GM12864 (cell line): ENCODE results near the gene TMEM260.

Experiments
- DNase-seq: peaks from one replicate; pipeline ENCODE4 v3.0.0-alpha.2; 2011; ENCODE audit warnings: low read depth
- H3K4me3 ChIP-seq: 2 replicates; pipeline ENCODE4 v1.5.1; 2011; ENCODE audit warnings: mild to moderate bottlenecking, low read depth, low read length, control low read depth
- TF ChIP-seq, protein P1 (sequence below): IDR thresholded peaks from 2 replicates; pipeline ENCODE4 v1.5.1; 2011; ENCODE audit warnings: low read depth, mild to moderate bottlenecking, moderate library complexity, low read length, control low read depth, inconsistent platforms; ENCODE audit errors: missing control alignments

Gene TMEM260

DNA sequence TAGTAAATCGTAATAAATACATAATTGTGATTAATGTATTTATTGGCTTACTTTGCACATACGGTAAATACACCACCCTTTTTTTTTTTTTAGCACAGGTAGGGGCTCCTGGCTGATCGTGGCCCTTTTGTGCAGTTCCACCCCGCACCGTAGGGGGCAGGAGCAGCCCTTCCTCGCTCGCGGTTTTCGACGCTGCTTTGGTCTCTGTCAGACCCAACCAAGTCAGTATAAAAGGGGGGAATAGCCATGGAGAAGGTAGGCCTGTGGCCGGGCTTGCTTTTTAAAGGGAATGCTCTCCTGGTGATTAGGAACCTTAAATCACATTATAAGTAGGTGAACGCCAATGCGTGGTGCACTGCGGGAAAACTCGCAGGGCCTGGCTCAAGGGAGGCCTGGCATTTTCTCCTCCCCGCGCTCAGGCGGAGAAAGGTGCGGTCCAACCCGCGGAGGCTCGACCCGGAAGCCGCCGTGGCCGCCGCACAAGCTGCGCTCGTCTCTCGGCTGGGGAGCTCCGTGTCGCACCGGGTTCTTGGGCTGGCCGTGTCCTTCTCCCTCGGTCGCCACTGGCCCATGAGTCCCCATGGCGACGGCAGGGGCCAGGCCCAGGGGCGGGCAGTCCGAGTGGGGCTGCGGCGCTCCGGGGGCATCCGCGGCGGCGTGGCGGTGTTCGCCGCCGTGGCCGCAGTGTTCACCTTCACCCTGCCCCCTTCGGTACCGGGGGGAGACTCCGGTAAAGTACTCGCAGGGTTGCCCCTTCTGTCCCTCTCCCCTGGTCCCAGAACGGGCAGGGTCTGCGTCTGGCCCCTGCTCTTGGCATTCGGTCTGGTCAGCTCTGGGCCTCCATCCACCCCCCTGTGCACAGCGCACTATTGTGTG is at the start of gene TMEM260:
Gene TMEM260 (plus strand): TSS at position 454 of the 876 bp plus-strand sequence. CDS start 117 bp downstream, at position 571.
- DNase-seq: peak; percentile 79
- H3K4me3 ChIP-seq: peak within 1 kb of the TSS; percentile 90
- TF ChIP-seq, protein P1, sequence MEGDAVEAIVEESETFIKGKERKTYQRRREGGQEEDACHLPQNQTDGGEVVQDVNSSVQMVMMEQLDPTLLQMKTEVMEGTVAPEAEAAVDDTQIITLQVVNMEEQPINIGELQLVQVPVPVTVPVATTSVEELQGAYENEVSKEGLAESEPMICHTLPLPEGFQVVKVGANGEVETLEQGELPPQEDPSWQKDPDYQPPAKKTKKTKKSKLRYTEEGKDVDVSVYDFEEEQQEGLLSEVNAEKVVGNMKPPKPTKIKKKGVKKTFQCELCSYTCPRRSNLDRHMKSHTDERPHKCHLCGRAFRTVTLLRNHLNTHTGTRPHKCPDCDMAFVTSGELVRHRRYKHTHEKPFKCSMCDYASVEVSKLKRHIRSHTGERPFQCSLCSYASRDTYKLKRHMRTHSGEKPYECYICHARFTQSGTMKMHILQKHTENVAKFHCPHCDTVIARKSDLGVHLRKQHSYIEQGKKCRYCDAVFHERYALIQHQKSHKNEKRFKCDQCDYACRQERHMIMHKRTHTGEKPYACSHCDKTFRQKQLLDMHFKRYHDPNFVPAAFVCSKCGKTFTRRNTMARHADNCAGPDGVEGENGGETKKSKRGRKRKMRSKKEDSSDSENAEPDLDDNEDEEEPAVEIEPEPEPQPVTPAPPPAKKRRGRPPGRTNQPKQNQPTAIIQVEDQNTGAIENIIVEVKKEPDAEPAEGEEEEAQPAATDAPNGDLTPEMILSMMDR: peak; percentile 80

DNA sequence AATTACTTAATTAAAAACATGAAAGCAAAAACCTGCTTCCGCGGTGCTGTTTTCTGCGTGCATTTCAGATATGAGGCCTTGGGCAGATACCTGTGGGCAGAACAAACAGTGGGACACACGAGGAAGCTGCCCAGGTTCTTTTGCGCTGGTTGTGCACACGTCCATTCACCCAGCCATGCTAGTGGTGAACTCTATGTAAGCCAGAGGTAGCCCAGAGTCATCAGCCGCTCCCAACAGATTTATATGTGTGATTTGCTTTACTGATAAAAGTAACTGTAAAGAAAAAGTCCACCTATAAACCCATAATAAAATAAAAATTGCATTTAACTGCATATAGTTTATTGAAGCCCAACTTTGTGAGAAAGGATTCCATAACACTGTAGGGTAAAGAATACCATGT is 47.1 kb upstream of the TMEM260 start:
- DNase-seq: no peak
- H3K4me3 ChIP-seq: no peak overlapping the region

DNA sequence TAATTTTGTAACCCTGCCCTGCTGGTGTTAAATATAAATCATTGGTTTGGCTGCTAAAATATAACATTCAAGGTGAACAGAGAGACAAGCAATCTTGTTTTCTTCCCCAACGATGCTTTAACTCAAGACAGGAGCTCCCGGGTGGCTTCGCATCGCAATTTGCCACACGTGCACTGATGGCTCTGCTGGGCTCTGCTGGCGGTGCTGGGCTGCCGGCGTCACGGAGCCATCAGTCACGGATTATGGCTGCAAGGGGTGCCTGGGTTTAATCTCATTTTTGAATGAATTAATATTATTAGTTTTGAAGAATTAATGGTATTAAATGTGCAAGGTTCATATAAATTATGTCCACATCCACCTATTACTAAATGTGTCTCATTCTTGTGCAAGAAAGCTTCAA is 44.9 kb upstream of the TMEM260 start:
- H3K4me3 ChIP-seq: no peak overlapping the region
- DNase-seq: no peak
- TF ChIP-seq, protein P1: no peak

More for the DNA sequence above, 47.1 kb upstream of the TMEM260 start:
- TF ChIP-seq, protein P1: no peak

DNA sequence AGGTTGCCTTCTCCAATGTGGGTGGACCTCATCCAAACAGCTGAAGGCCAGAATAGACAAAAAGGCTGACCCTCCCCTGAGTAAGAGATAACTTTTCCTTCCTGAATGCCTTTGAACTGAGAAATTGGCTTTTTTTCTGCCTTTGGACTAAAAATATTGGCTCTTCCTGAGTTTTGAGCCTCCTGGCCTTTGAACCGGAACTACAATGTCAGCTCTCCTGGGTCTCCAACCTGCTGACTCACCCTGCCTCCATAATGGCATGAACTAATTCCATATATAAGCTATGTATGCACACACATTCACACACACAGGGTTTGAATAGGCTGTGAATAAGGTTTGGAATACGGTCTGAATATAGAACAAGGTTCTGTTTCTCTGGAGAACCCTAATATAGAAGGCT is 39.7 kb upstream of the TMEM260 start:
- no peak overlapping the region for H3K4me3 ChIP-seq
- no peak for DNase-seq
- TF ChIP-seq, protein P1: no peak

DNA sequence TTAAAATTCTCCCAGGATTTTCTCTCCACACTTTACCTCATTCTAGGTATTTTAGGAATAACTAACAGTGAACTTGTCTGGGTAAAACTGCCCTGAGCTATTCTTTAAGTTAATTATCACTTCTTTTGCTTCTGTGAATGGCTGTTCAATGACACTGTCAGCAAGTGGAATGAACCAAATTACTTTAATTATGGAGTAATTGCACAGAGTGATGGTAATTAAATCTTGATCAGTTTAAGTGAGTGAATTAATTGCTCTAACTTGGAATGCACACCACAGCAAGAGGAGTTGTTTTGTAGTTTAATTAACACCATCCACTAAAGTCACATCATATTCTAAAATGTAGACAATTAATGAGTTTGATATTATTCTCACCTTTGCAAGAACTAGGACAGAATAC is 36.2 kb upstream of the TMEM260 start:
- H3K4me3 ChIP-seq: no peak overlapping the region
- no peak for DNase-seq
- TF ChIP-seq, protein P1: no peak

DNA sequence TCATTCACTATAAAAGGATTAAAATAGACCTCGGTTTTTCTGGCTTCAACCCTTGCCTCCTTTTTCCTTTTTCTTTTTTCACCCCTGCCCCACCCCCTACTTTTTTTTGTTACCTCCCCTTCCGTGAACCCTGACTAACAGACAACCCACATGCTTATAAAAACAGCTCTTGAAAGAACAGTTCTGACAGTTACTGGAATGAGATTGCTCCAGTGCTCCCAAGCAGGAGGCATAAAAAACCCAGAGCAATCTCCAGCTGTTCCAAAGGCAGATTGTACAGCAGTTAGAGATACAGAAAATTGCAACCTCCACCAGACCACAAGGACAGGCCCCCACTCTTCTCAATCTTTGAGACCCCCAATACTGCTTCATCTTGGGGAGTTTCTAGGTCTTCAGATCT is 29.9 kb upstream of the TMEM260 start:
- TF ChIP-seq, protein P1: no peak
- H3K4me3 ChIP-seq: no peak overlapping the region
- DNase-seq: no peak

DNA sequence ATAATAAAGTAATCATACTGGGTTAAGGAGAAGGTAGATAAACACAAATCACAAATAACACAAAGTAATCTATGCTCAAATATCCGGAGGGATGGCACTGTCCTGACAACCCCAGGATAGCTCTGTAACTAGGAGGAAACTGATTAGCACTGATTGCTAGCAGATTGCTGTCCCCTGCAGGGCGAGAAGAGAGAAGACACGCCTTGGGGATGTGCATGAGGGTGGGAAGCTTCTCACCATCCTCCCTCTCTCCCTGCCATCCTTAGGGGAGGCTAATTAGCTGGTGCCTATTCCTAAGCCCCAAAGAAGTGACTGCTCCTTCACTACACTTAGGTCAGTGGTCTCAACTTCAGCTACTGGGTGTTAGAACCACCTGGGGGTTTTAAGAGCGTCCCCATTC is 27.0 kb upstream of the TMEM260 start:
- TF ChIP-seq, protein P1: peak; percentile 18
- no peak for DNase-seq
- no peak overlapping the region for H3K4me3 ChIP-seq
